IMR-90 (cell line): ENCODE measurements around the gene ZNF385C. TPM values are rescaled to one million over a fixed set of nuclear protein-coding genes. Genes with fewer than 3 reads are reported as not detected.
"Not testable (repeated sequence)": the region's sequence is repeated elsewhere in the genome, so short reads cannot be mapped to it uniquely, and the experiment has no call there.

Source experiments
- ATAC-seq: fragments of 200-7000 bp; cut with Tn5 transposase; 2 replicates; pipeline ENCODE4 v1.9.1; 2020; ENCODE audit warnings: low read depth, mild to moderate bottlenecking, moderate library complexity
- BruUV-seq: library from RNA; stranded (reverse); fragments of 400-500 nt; replicated peaks from 2 replicates; lab custom pipeline; 2021; lab: Mats Ljungman, UMichigan
- CTCF ChIA-PET: fragments of 300-600 bp; formaldehyde crosslinking; extraction: SDS; loops from one replicate; lab custom pipeline; 2021; ENCODE audit warnings: antibody characterized with exemption; lab: Yijun Ruan, JAX
- POLR2A ChIA-PET: fragments of 300-600 bp; sonication (Branson Sonifier 250); formaldehyde crosslinking; loops from one replicate; lab custom pipeline; 2022; ENCODE audit warnings: antibody characterized with exemption; ENCODE audit not compliant: unreplicated experiment; lab: Charles Lee
- DNase-seq: peaks from one replicate; pipeline ENCODE4 v3.0.0; 2013
- H2AFZ ChIP-seq: replicated peaks from 2 replicates; pipeline ENCODE3; 2013; ENCODE audit warnings: low read length, mild to moderate bottlenecking; ENCODE audit not compliant: poor library complexity
- H2AK5ac ChIP-seq: 2 replicates; pipeline ENCODE4 v1.6.1; 2013; ENCODE audit warnings: low read depth, low read length, inconsistent platforms
- H2AK9ac ChIP-seq: replicated peaks from 2 replicates; pipeline ENCODE3; 2013; ENCODE audit warnings: mild to moderate bottlenecking, low read depth, low read length, moderate library complexity; ENCODE audit not compliant: poor library complexity
- H2BK120ac ChIP-seq: 2 replicates; pipeline ENCODE4 v1.6.1; 2013; ENCODE audit warnings: low read depth, low read length, inconsistent platforms
- H2BK15ac ChIP-seq: 3 replicates; pipeline ENCODE4 v1.6.1; 2013; ENCODE audit warnings: low read depth, low read length, inconsistent platforms
- H2BK20ac ChIP-seq: 2 replicates; pipeline ENCODE4 v1.6.1; 2013; ENCODE audit warnings: low read depth, mild to moderate bottlenecking, inconsistent platforms, low read length, moderate library complexity
- H2BK5ac ChIP-seq: 2 replicates; pipeline ENCODE4 v1.6.1; 2013; ENCODE audit warnings: mild to moderate bottlenecking, low read depth, low read length, inconsistent platforms; ENCODE audit not compliant: poor library complexity, severe bottlenecking
- H3K14ac ChIP-seq: replicated peaks from 2 replicates; pipeline ENCODE4 v1.6.1; 2013; ENCODE audit warnings: low read depth, low read length, inconsistent platforms
- H3K18ac ChIP-seq: 2 replicates; pipeline ENCODE4 v1.6.1; 2013; ENCODE audit warnings: low read depth, low read length, control low read depth
- H3K23ac ChIP-seq: 2 replicates; pipeline ENCODE4 v1.6.1; 2013; ENCODE audit warnings: low read depth, low read length, inconsistent platforms
- H3K27ac ChIP-seq: 2 replicates; pipeline ENCODE4 v1.5.1; 2013; ENCODE audit warnings: mild to moderate bottlenecking, control low read depth, low read length; ENCODE audit not compliant: insufficient read depth
- H3K27me3 ChIP-seq: 2 replicates; pipeline ENCODE4 v1.6.1; 2013; ENCODE audit warnings: low read length; ENCODE audit not compliant: control insufficient read depth, insufficient read depth
- H3K36me3 ChIP-seq: 2 replicates; pipeline ENCODE4 v1.6.1; 2013; ENCODE audit warnings: low read length, mixed read lengths; ENCODE audit not compliant: control insufficient read depth, insufficient read depth
- H3K4ac ChIP-seq: 2 replicates; pipeline ENCODE4 v1.6.1; 2013; ENCODE audit warnings: low read depth, low read length, inconsistent platforms
- H3K4me1 ChIP-seq: 2 replicates; pipeline ENCODE4 v1.6.1; 2013; ENCODE audit warnings: low read length, mixed read lengths; ENCODE audit not compliant: control insufficient read depth, insufficient read depth
- H3K4me2 ChIP-seq: 2 replicates; pipeline ENCODE4 v1.6.1; 2013; ENCODE audit warnings: low read depth, mild to moderate bottlenecking, control low read depth, low read length, moderate library complexity
- H3K4me3 ChIP-seq: 2 replicates; pipeline ENCODE4 v1.5.1; 2013; ENCODE audit warnings: low read depth, mild to moderate bottlenecking, control low read depth, low read length, moderate library complexity; ENCODE audit not compliant: insufficient read depth
- H3K56ac ChIP-seq: 2 replicates; pipeline ENCODE4 v1.6.1; 2013; ENCODE audit warnings: low read length, inconsistent platforms; ENCODE audit not compliant: insufficient read depth; ENCODE audit errors: extremely low read depth
- H3K79me1 ChIP-seq, 2 experiments: 2 replicates each; pipeline ENCODE4 v1.6.1; 2013; ENCODE audit warnings: low read length in 2 of 2, inconsistent platforms in 1 of 2, low read depth in 1 of 2
- H3K9ac ChIP-seq: 2 replicates; pipeline ENCODE4 v1.6.1; 2013; ENCODE audit warnings: low read depth, low read length, control low read depth
- H3K9me1 ChIP-seq: 2 replicates; pipeline ENCODE4 v1.6.1; 2013; ENCODE audit warnings: low read length, inconsistent platforms; ENCODE audit not compliant: insufficient read depth
- H3K9me3 ChIP-seq: 2 replicates; pipeline ENCODE4 v1.6.1; 2013; ENCODE audit warnings: low read length; ENCODE audit not compliant: control insufficient read depth, insufficient read depth
- H4K20me1 ChIP-seq: 2 replicates; pipeline ENCODE4 v1.6.1; 2013; ENCODE audit warnings: low read length, inconsistent platforms; ENCODE audit not compliant: insufficient read depth
- H4K5ac ChIP-seq: 2 replicates; pipeline ENCODE4 v1.6.1; 2013; ENCODE audit warnings: mild to moderate bottlenecking, low read depth, low read length, control low read depth
- H4K8ac ChIP-seq, 2 experiments: 2 replicates each; pipeline ENCODE4 v1.6.1; 2013; ENCODE audit warnings: low read depth in 2 of 2, low read length in 2 of 2, control low read depth in 1 of 2, inconsistent platforms in 1 of 2
- H4K91ac ChIP-seq: 2 replicates; pipeline ENCODE4 v1.6.1; 2013; ENCODE audit warnings: low read depth, low read length, inconsistent platforms; ENCODE audit not compliant: insufficient read depth
- CEBPB ChIP-seq: IDR thresholded peaks from 2 replicates; pipeline ENCODE4 v1.6.1; 2012; ENCODE audit warnings: low read depth, low read length, improper control_type of control experiment
- WGBS, 2 experiments: methylation state at CpG; one replicate each; pipeline versions ENCODE4 v1.1.5 to v1.1.7; 2013; ENCODE audit warnings: missing lambda C conversion rate in 2 of 2; ENCODE audit not compliant: insufficient read length in 1 of 2; ENCODE audit errors: extremely low coverage in 2 of 2; 5-methylcytosine and 5-hydroxymethylcytosine counted together
- dilution Hi-C: fragments of 300-500 bp; cut with HindIII; formaldehyde crosslinking; loops from one replicate; pipeline ENCODE4 v1.14.3; 2018; ENCODE audit warnings: low sequenced_read_pairs; ENCODE audit not compliant: unreplicated experiment
- in situ Hi-C: fragments of 300-500 bp; cut with MboI; formaldehyde crosslinking; loops from 3 replicates; pipeline ENCODE4 v1.14.3; 2019; ENCODE audit warnings: low sequenced_read_pairs, inconsistent platforms, mixed read lengths
- intact Hi-C: fragments of 100-400 bp; cut with micrococcal nuclease; formaldehyde crosslinking; loops from 2 replicates; pipeline ENCODE4 v1.10.0; 2022
- polyA plus RNA-seq, 3 experiments: library from polyadenylated mRNA; depleted of rRNA; stranded (reverse); fragments of >200 nt; gene quantifications; 2 replicates each; pipeline ENCODE4 v1.2.3, GENCODE V29; 2012; ENCODE audit warnings: low replicate concordance in 1 of 3
- total RNA-seq: library from RNA; depleted of rRNA; stranded (reverse); fragments of >200 nt; gene quantifications from 2 replicates; pipeline ENCODE4 v1.2.3, GENCODE V29; 2012

The ZNF385C gene
- total and polyA plus RNA-seq, 2 of the 4 experiments (the other 2 are of a cell fraction), result not detected

GRCh38 chr17:42140690-42141089, 42.4 kb upstream of the ZNF385C start:
- ATAC-seq, H3K14ac ChIP-seq, H3K4me3 ChIP-seq, H3K9me3 ChIP-seq, H3K9ac ChIP-seq, H3K4ac ChIP-seq, H2AK9ac ChIP-seq, DNase-seq, H2AK5ac ChIP-seq, CTCF ChIA-PET, H2AFZ ChIP-seq, H2BK5ac ChIP-seq, intact Hi-C loops, H4K5ac ChIP-seq, H2BK120ac ChIP-seq, BruUV-seq, H3K18ac ChIP-seq, H4K91ac ChIP-seq, H2BK15ac ChIP-seq, H3K56ac ChIP-seq, H3K23ac ChIP-seq, dilution Hi-C loops, H3K4me2 ChIP-seq, H2BK20ac ChIP-seq, H4K8ac ChIP-seq, in situ Hi-C loops, H3K27ac ChIP-seq, H3K27me3 ChIP-seq, POLR2A ChIA-PET: not testable (repeated sequence)
- peak; percentile 41; the same call in 1 of the 2 replicates for TF ChIP-seq CEBPB
- H3K4me1 ChIP-seq, result peaks cover 33% of the 10 kb centered on the region
- peaks cover 15% of the 10 kb centered on the region for H3K36me3 ChIP-seq
- peaks cover 47% of the 10 kb centered on the region for H3K9me1 ChIP-seq
- H3K79me1 ChIP-seq, result peaks cover 22 to 80% of the 10 kb centered on the region in 2 experiments
- WGBS, 2 experiments, result no CpG with 5 or more reads among the region's 7 CpGs
- peaks cover 74% of the 10 kb centered on the region for H4K20me1 ChIP-seq
